Nephron progenitor cell (in vitro differentiated cells): Measurements from ENCODE around the gene SUMF1.
A peak's percentile ranks its signal among the peaks of the same experiment; 100 is the strongest.

Experiments used
- DNase-seq: peaks from one replicate; pipeline ENCODE4 v3.0.0; 2021
- H3K27ac Mint-ChIP-seq: 2 replicates; pipeline ENCODE4 v1.8.0; 2021; ENCODE audit warnings: mild to moderate bottlenecking, moderate library complexity, mixed read lengths
- H3K27me3 Mint-ChIP-seq: 2 replicates; pipeline ENCODE4 v1.8.0; 2021; ENCODE audit warnings: mild to moderate bottlenecking, low read depth, mixed read lengths; ENCODE audit not compliant: poor library complexity
- H3K36me3 Mint-ChIP-seq: 2 replicates; pipeline ENCODE4 v1.8.0; 2021; ENCODE audit warnings: low read depth, mixed read lengths
- H3K4me1 Mint-ChIP-seq: 2 replicates; pipeline ENCODE4 v1.8.0; 2021; ENCODE audit warnings: mixed read lengths
- H3K4me3 Mint-ChIP-seq: 2 replicates; pipeline ENCODE4 v1.8.0; 2021; ENCODE audit warnings: mild to moderate bottlenecking, moderate library complexity, mixed read lengths
- H3K9me3 Mint-ChIP-seq: 2 replicates; pipeline ENCODE4 v1.8.0; 2021; ENCODE audit warnings: mild to moderate bottlenecking, moderate library complexity, mixed read lengths
- CTCF ChIP-seq: fragments of 200-600 bp; sonication (generic); IDR thresholded peaks from 2 replicates; pipeline ENCODE4 v1.5.0; 2021; ENCODE audit warnings: antibody characterized with exemption

The SUMF1 gene

GRCh38 chr3:4311496-4311895 is 155.6 kb downstream of the SUMF1 start:
- Mint-ChIP-seq H3K4me3 (peak overlapping the region; percentile 52), H3K27ac (peak overlapping the region; percentile 98), H3K9me3 (peaks cover 49% of the 10 kb centered on the region), H3K4me1 (peaks cover 39% of the 10 kb centered on the region), H3K36me3 (peaks cover 90% of the 10 kb centered on the region), H3K27me3 (peaks cover 3% of the 10 kb centered on the region)
- no peak for DNase-seq
- TF ChIP-seq CTCF, result no peak
